ENCODE data around the gene ATP2B1. TPM values are rescaled to one million over a fixed set of nuclear protein-coding genes. Genes with fewer than 3 reads are reported as not detected.

ATP2B1 gene
- total RNA-seq, 1 donor from 2014 or later, result 21.4 TPM

- Mint-ChIP-seq H3K27me3 (ENCODE audit: insufficient read depth) (no peaks in the 10 kb centered on the region), H3K27ac (no peak overlapping the region), H3K4me1 (ENCODE audit: low read depth) (peaks cover 6% of the 10 kb centered on the region), H3K9me3 (no peaks in the 10 kb centered on the region), H3K36me3 (ENCODE audit: low read depth) (peaks cover 3% of the 10 kb centered on the region), H3K4me3 (no peak overlapping the region)
- no peak for DNase-seq (ENCODE audit: low spot score)
- intact Hi-C loops (cut with micrococcal nuclease), result no loop called here
These were observed 51.6 kb downstream of the ATP2B1 start for GRCh38 chr12:89657066-89657465.

DNA sequence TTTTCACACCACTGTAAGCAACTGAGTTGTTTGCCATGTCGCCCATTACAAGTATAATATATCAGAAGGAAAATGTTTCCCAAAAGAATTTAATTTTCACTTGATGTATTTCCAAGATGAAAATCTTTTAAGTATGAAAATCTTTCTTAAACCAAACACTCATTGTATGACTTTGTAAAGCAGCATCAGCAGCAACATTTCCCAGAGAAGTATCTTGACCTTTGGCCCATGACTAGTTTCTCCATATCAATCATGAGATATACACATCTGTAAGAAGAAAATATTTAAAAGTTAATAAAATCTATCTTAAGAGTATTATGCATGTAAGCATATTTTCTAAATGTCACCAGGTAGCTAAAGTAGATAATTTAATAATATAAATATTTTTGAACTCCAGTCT, 52.8 kb downstream of the ATP2B1 start:
- Mint-ChIP-seq H3K27me3 (ENCODE audit: insufficient read depth) (no peaks in the 10 kb centered on the region), H3K27ac (no peak overlapping the region), H3K36me3 (ENCODE audit: low read depth) (peaks cover 4% of the 10 kb centered on the region), H3K4me3 (no peak overlapping the region), H3K9me3 (no peaks in the 10 kb centered on the region), H3K4me1 (ENCODE audit: low read depth) (no peaks in the 10 kb centered on the region)
- intact Hi-C loops (cut with micrococcal nuclease), result no loop called here
- no peak for DNase-seq (ENCODE audit: low spot score)

DNA sequence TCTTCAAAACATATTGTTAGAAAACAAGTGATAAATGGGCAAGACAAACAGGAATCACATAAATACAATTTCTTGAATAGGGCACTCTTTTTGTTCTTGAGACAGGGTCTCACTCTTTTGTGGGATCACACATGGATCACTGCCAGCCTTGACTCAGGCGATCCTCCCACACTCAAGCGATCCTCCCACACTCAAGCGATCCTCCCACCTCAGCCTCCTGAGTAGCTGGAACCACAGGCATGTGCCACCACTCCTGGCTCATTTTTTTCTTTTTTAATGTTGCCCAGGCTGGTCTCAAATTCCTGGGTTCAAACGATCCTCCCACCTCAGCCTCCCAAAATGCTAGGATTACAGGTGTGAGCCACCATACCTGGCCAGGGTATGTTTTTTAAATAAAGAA, 57.4 kb downstream of the ATP2B1 start:
- Mint-ChIP-seq H3K27me3 (ENCODE audit: insufficient read depth) (no peaks in the 10 kb centered on the region), H3K4me3 (no peak overlapping the region), H3K9me3 (peaks cover 7% of the 10 kb centered on the region), H3K36me3 (ENCODE audit: low read depth) (peaks cover 17% of the 10 kb centered on the region), H3K4me1 (ENCODE audit: low read depth) (no peaks in the 10 kb centered on the region), H3K27ac (no peak overlapping the region)
- intact Hi-C loops (cut with micrococcal nuclease), result no loop called here
- no peak for DNase-seq (ENCODE audit: low spot score)

DNA sequence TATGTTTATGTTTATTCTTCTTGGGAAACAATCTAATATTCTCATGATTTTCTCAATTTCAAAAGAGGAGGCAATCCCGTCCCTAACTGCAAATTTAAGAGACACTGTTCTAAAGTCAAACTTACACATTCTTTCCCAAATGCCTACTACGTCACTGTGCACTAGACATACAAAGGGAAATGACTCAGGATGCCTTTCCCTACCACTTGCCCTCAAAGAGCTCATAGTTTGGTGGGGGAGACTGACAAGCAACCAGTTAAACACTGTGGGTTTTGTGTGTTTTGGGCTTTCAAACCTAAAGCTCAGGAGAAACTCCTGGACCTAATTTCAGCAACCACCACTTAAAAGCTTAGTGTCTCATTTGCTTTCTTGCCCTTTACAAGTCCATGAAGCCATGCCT, 58.4 kb downstream of the ATP2B1 start:
- H3K36me3 Mint-ChIP-seq (ENCODE audit: low read depth), result peaks cover 19% of the 10 kb centered on the region
- no peak for DNase-seq (ENCODE audit: low spot score)
- H3K4me3 Mint-ChIP-seq, result no peak overlapping the region
- peaks cover 7% of the 10 kb centered on the region for H3K9me3 Mint-ChIP-seq
- H3K4me1 Mint-ChIP-seq (ENCODE audit: low read depth), result no peaks in the 10 kb centered on the region
- no peaks in the 10 kb centered on the region for H3K27me3 Mint-ChIP-seq (ENCODE audit: insufficient read depth)
- intact Hi-C loops (cut with micrococcal nuclease), result no loop called here
- no peak overlapping the region for H3K27ac Mint-ChIP-seq

- H3K4me1 Mint-ChIP-seq (ENCODE audit: low read depth), result no peaks in the 10 kb centered on the region
- peaks cover 7% of the 10 kb centered on the region for H3K9me3 Mint-ChIP-seq
- peaks cover 19% of the 10 kb centered on the region for H3K36me3 Mint-ChIP-seq (ENCODE audit: low read depth)
- no peak for DNase-seq (ENCODE audit: low spot score)
- H3K27me3 Mint-ChIP-seq (ENCODE audit: insufficient read depth), result no peaks in the 10 kb centered on the region
- H3K27ac Mint-ChIP-seq, result no peak overlapping the region
- H3K4me3 Mint-ChIP-seq, result no peak overlapping the region
- intact Hi-C loops (cut with micrococcal nuclease), result no loop called here
These were observed 58.8 kb downstream of the ATP2B1 start for GRCh38 chr12:89649820-89650219.

GRCh38 chr12:89649139-89649538, 59.5 kb downstream of the ATP2B1 start:
- Mint-ChIP-seq H3K4me3 (no peak overlapping the region), H3K9me3 (peaks cover 7% of the 10 kb centered on the region), H3K27ac (no peak overlapping the region), H3K36me3 (ENCODE audit: low read depth) (peaks cover 19% of the 10 kb centered on the region), H3K4me1 (ENCODE audit: low read depth) (no peaks in the 10 kb centered on the region), H3K27me3 (ENCODE audit: insufficient read depth) (no peaks in the 10 kb centered on the region)
- no peak for DNase-seq (ENCODE audit: low spot score)
- intact Hi-C loops (cut with micrococcal nuclease), result no loop called here

GRCh38 chr12:89648211-89648930, 60.3 kb downstream of the ATP2B1 start:
- H3K4me3 Mint-ChIP-seq, result no peak overlapping the region
- H3K9me3 Mint-ChIP-seq, result peaks cover 7% of the 10 kb centered on the region
- H3K4me1 Mint-ChIP-seq (ENCODE audit: low read depth), result no peaks in the 10 kb centered on the region
- no peaks in the 10 kb centered on the region for H3K27me3 Mint-ChIP-seq (ENCODE audit: insufficient read depth)
- no peak overlapping the region for H3K27ac Mint-ChIP-seq
- DNase-seq (ENCODE audit: low spot score), result no peak
- intact Hi-C loops (cut with micrococcal nuclease), result no loop called here
- peaks cover 19% of the 10 kb centered on the region for H3K36me3 Mint-ChIP-seq (ENCODE audit: low read depth)

DNA sequence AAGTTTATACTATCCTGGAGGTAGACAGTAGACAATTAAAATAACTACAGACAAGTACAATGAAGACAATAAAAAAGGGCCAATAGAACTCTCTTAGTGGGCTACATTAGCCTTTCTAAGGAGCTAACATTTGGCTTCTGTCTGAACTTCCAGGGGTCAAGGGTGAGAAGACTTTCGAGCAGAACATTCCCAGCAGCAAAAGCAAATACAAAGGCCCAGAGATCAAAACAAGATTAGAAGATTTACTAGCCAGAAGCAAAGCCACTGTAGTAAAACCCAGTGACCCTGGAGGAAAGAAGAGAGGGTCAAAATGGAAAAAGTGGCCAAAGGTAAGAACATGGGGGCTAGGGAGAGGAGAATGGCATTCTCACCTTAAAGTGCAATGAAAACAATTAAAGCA, 63.2 kb downstream of the ATP2B1 start:
- peaks cover 26% of the 10 kb centered on the region for H3K36me3 Mint-ChIP-seq (ENCODE audit: low read depth)
- no peak overlapping the region for H3K4me3 Mint-ChIP-seq
- H3K9me3 Mint-ChIP-seq, result peaks cover 11% of the 10 kb centered on the region
- no peaks in the 10 kb centered on the region for H3K27me3 Mint-ChIP-seq (ENCODE audit: insufficient read depth)
- H3K27ac Mint-ChIP-seq, result no peak overlapping the region
- intact Hi-C loops (cut with micrococcal nuclease), result no loop called here
- DNase-seq (ENCODE audit: low spot score), result no peak
- H3K4me1 Mint-ChIP-seq (ENCODE audit: low read depth), result no peaks in the 10 kb centered on the region

DNA sequence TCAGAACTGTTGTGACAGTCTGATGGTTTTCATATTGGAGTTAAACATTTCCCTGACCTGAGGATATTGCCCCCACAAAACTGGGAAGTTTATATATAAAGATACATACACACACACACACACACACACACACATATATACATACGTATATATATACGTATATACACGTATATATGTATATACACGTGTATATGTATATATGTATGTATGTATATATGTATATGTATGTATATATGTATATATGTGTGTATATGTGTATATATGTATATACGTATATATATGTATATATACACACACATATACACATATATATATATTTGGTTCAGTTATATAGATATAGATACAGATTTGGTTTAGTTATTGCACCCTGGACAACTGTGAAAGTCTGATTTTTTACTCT, 65.7 kb downstream of the ATP2B1 start:
- Mint-ChIP-seq H3K4me3 (no peak overlapping the region), H3K27ac (no peak overlapping the region), H3K36me3 (ENCODE audit: low read depth) (peaks cover 21% of the 10 kb centered on the region), H3K4me1 (ENCODE audit: low read depth) (no peaks in the 10 kb centered on the region), H3K27me3 (ENCODE audit: insufficient read depth) (no peaks in the 10 kb centered on the region), H3K9me3 (peaks cover 4% of the 10 kb centered on the region)
- DNase-seq (ENCODE audit: low spot score), result no peak
- intact Hi-C loops (cut with micrococcal nuclease), result no loop called here

- Mint-ChIP-seq H3K27ac (no peak overlapping the region), H3K4me3 (no peak overlapping the region), H3K27me3 (ENCODE audit: insufficient read depth) (no peaks in the 10 kb centered on the region), H3K9me3 (peaks cover 4% of the 10 kb centered on the region), H3K36me3 (ENCODE audit: low read depth) (peaks cover 23% of the 10 kb centered on the region), H3K4me1 (ENCODE audit: low read depth) (peaks cover 13% of the 10 kb centered on the region)
- intact Hi-C loops (cut with micrococcal nuclease), result no loop called here
- DNase-seq (ENCODE audit: low spot score), result no peak
These were observed 71.9 kb downstream of the ATP2B1 start for GRCh38 chr12:89636776-89637160.

DNA sequence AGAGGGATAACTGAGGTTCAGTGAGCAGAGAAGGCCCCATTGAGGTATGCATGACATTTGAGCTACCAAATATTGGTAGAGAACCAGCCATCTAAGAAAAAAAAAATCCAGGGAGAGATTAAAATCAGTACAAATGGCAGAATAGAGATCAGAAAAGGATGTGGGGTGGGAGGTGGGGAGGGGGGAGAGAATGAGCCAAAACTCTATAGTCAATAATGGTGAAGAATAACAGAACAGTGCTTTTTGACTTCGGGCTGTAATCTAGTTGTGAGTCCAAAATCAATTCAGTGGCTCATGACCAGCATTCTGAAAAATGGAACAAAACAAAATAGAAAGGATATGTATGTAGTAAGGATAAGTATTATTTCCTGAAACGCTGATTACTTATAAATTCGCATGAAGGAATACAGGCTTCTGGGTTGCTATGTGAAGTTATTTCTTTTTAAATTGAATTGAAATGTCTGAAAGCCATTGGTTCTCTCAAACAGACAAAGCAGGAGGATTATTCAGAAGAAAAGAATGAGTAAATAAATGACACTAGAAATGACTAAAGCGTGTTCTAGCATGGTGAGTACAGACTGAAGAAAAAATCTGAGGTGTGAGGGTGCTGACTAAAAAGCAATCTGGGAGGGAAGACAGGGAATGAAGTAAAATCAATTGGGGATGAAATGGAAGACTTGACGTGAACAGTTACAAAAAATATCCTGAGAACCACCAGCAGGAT, 72.4 kb downstream of the ATP2B1 start:
- H3K9me3 Mint-ChIP-seq, result peaks cover 4% of the 10 kb centered on the region
- peaks cover 24% of the 10 kb centered on the region for H3K36me3 Mint-ChIP-seq (ENCODE audit: low read depth)
- peaks cover 13% of the 10 kb centered on the region for H3K4me1 Mint-ChIP-seq (ENCODE audit: low read depth)
- intact Hi-C loops (cut with micrococcal nuclease), result no loop called here
- DNase-seq (ENCODE audit: low spot score), result no peak
- H3K4me3 Mint-ChIP-seq, result no peak overlapping the region
- H3K27ac Mint-ChIP-seq, result no peak overlapping the region
- H3K27me3 Mint-ChIP-seq (ENCODE audit: insufficient read depth), result no peaks in the 10 kb centered on the region

GRCh38 chr12:89634508-89634907, 74.1 kb downstream of the ATP2B1 start:
- Mint-ChIP-seq H3K4me1 (ENCODE audit: low read depth) (peaks cover 13% of the 10 kb centered on the region), H3K36me3 (ENCODE audit: low read depth) (peaks cover 20% of the 10 kb centered on the region), H3K4me3 (no peak overlapping the region), H3K27ac (no peak overlapping the region), H3K27me3 (ENCODE audit: insufficient read depth) (no peaks in the 10 kb centered on the region), H3K9me3 (no peaks in the 10 kb centered on the region)
- intact Hi-C loops (cut with micrococcal nuclease), result no loop called here
- DNase-seq (ENCODE audit: low spot score), result no peak

DNA sequence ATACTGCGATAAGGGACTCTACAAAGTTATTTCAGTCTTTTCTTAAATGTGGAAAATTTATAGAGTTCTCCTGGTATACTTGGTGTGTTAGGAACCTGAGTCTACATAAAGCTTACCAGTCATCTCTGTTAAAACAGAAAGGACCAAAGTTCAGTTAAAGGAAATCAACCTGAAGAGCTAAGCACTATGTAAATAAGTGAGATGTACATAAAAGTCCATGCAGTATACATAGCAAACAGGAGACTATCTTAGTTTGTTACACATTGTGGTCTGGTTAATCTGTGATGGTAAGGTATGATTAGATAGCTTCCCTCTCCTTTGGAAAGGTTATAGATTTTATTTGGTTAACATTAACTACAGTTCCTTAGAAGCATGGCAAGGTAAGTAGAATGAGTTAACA, 75.9 kb downstream of the ATP2B1 start:
- intact Hi-C loops (cut with micrococcal nuclease), result no loop called here
- Mint-ChIP-seq H3K27ac (no peak overlapping the region), H3K4me3 (no peak overlapping the region), H3K9me3 (no peaks in the 10 kb centered on the region), H3K36me3 (ENCODE audit: low read depth) (peaks cover 30% of the 10 kb centered on the region), H3K4me1 (ENCODE audit: low read depth) (peaks cover 13% of the 10 kb centered on the region), H3K27me3 (ENCODE audit: insufficient read depth) (no peaks in the 10 kb centered on the region)
- DNase-seq (ENCODE audit: low spot score), result no peak

All from activated T-helper 1 cell treated with anti-CD3 and anti-CD28 coated beads, Interleukin-12 subunit alpha, Interleukin-12 subunit beta, Interleukin-2, Interleukin-4 antibody, amounts not matched to agents 30 ng/mL and 10 ng/mL and 1 ng/mL, durations not matched to agents 14 hours and 24 hours and 36 hours (primary cell).